ENCODE data around the gene FN3KRP.

GRCh38 chr17:82702231-82702927 lies 14.1 kb upstream of the FN3KRP start:
- TF ChIP-seq EP300 (IDR thresholded peaks at IDR 0.05), result no peak
- TF ChIP-seq POLR2A (IDR thresholded peaks at IDR 0.05), result no peak

Measured in ovary (tissue), 1 donor.